ENCODE data around the gene CLPTM1.

CLPTM1 gene

DNA sequence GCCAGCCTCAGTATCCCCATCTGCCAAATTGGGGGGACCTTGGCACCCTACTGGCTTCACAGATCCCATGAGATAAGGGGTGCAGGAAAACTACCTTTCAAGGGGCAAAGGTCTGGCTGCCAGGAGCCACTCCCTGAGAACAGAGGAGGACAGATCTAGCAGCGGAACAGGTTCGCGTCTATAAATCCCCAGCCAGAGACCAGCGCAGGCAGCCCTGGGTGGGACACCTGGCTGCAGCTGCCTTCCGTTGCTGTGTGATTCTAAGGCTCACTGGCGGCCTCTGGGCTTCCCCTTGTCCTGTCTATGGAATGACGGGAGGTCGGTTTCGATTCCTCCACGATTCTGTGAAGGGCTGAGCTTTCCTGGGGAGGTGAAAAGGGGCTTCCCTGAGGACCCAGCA lies 53.4 kb downstream of the CLPTM1 start:
- DNase-seq (ENCODE audit: low read depth in 1 of 2, low spot score in 1 of 2) = no peak

DNA sequence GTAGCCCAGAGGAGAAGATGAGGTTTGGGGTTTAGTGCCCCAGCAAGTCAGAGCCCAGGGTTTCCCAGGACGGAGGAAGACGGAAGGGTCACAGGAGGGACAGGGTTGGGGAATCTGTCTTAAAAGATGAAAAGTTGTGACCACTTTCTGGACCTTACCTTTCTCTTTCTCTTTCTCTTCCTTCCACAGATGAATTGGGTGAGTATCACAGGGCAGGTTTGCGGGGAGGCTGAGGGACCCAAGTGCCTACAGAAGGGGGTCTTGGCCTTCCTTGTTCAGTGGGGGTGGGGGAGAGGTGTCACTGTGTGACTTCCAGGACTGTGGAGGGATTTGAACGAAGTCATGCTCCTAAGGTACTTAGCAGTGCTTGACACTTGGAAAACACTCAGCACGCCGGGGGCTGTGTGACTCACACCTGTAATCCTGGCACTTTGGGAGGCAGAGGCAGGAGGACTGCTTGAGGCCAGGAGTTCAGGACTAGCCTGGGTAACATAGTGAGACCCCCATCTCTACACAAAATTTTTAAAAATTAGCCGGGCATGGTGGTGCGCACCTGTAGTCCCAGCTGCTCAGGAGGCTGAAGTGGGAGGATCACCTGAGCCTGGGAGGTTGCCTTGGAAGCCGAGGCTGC lies 54.6 kb downstream of the CLPTM1 start:
- DNase-seq (ENCODE audit: low read depth in 1 of 2, low spot score in 1 of 2) = no peak

DNA sequence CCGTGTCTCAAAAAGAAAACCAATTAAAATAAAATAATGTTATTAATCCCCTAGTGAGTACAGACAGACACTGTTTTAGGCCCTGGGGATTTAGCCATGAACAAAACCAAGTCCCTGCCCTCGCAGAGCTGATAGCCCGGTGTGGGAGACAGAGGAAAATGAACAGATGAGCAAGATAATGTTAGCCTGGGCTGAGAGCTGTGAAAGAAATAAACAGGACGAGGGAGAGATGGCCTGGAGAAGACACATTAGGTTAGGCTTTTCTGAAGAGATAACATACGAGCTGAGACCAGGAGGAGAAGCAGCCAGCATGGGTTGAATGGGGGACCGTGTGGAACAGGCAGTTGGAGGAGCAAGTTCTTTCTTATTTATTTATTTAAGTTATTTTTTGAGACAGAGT lies 55.1 kb downstream of the CLPTM1 start:
- no peak for DNase-seq (ENCODE audit: low read depth in 1 of 2, low spot score in 1 of 2)

DNA sequence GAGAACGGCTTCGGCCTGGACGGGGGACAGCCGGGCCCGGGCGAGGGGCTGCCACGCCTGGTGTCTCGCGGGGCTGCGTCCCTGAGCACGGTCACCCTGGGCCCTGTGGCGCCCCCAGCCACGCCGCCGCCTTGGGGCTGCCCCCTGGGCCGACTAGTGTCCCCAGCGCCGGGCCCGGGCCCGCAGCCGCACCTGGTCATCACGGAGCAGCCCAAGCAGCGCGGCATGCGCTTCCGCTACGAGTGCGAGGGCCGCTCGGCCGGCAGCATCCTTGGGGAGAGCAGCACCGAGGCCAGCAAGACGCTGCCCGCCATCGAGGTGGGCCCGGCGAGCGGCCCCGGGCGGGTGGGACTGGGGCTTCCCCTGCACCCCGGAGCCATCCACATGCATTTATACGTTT lies 56.8 kb downstream of the CLPTM1 start:
- no peak for DNase-seq (ENCODE audit: low read depth in 1 of 2, low spot score in 1 of 2)

GRCh38 chr19:45016388-45017314 lies 61.5 kb downstream of the CLPTM1 start:
- peak; percentile 29 to 31 for DNase-seq (ENCODE audit: low read depth in 1 of 2, low spot score in 1 of 2)

- DNase-seq (ENCODE audit: low read depth in 1 of 2, low spot score in 1 of 2) = no peak
Observed at GRCh38 chr19:45019187-45019586, 64.0 kb downstream of the CLPTM1 start.

- DNase-seq (ENCODE audit: low read depth in 1 of 2, low spot score in 1 of 2) = no peak
Observed at GRCh38 chr19:45020071-45020470, 64.9 kb downstream of the CLPTM1 start.

- DNase-seq (ENCODE audit: low read depth in 1 of 2, low spot score in 1 of 2) = no peak
Observed at GRCh38 chr19:45021971-45022370, 66.8 kb downstream of the CLPTM1 start.

DNA sequence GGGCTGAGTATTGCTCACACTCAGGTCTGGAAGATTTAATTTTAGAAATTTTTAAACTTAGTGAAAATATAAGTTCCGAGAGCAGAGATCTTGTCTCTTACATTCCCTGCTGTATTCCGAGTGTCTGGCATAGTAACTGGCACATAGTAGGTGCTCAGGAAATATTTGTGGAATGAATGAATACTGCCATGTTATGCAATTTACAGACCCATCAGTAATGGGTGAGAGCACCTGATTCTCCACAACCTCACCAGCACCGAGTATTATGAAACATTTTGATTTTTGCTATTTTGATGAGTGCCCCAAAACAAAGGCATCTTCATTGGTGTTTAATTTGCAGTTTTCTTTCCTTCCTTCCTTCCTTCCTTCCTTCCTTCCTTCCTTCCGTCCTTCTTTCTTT lies 67.9 kb downstream of the CLPTM1 start:
- no peak for DNase-seq (ENCODE audit: low read depth in 1 of 2, low spot score in 1 of 2)

DNA sequence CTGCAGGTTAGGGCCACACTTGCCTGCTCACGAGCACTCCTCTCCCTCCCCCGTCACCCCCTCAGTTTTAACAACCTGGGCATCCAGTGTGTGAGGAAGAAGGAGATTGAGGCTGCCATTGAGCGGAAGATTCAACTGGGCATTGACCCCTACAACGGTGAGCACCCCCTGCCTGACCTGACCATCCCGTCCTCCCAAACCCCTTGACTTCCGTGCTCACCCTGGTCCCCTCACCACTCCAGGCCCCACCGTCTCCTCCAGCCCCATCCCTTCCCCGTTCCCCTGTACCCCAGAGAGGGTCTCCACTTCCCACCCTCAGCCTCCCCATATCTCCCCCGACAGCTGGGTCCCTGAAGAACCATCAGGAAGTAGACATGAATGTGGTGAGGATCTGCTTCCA lies 70.1 kb downstream of the CLPTM1 start:
- no peak for DNase-seq (ENCODE audit: low read depth in 1 of 2, low spot score in 1 of 2)

DNA sequence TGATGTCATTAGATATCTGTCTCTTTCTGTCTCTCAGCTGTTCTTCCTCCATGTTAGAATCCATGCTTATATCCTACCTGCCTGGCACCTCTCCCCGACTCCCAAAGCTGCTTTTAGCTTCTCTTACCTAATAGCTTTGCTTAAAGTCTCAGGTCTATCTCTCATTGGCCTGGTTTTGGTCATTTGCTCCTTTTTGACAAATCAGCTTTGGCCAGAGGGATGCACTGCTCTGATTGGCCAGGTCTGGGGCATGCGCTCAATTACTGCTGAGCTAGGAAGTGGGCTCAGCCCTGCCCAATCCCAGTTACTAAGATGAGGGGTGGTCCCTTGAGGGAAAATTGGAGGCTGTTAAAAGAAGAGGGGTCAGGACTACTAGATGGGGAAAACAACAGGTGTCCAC lies 72.2 kb downstream of the CLPTM1 start:
- no peak for DNase-seq (ENCODE audit: low read depth in 1 of 2, low spot score in 1 of 2)

GRCh38 chr19:45030825-45031224 lies 75.6 kb downstream of the CLPTM1 start:
- DNase-seq (ENCODE audit: low read depth in 1 of 2, low spot score in 1 of 2) = no peak

DNA sequence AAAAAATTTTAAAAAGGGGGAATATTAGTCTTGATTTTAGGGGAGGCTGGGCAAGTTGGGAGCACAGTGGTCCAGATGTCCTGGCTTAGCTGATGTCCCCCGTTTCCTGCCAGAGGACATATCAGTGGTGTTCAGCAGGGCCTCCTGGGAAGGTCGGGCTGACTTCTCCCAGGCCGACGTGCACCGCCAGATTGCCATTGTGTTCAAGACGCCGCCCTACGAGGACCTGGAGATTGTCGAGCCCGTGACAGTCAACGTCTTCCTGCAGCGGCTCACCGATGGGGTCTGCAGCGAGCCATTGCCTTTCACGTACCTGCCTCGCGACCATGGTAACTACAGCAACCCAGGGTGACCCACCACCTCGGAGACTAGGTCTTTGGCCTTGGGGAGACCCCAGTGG lies 77.2 kb downstream of the CLPTM1 start:
- no peak for DNase-seq (ENCODE audit: low read depth in 1 of 2, low spot score in 1 of 2)

GRCh38 chr19:45035755-45036154 lies 80.6 kb downstream of the CLPTM1 start:
- DNase-seq (ENCODE audit: low read depth in 1 of 2, low spot score in 1 of 2) = no peak

GRCh38 chr19:45037393-45038169 lies 82.4 kb downstream of the CLPTM1 start:
- no peak for DNase-seq (ENCODE audit: low read depth in 1 of 2, low spot score in 1 of 2)

- DNase-seq (ENCODE audit: low read depth in 1 of 2, low spot score in 1 of 2) = peak; percentile 72 to 82
Observed at GRCh38 chr19:45038931-45039893, 84.0 kb downstream of the CLPTM1 start, which contains the start of gene CLASRP. Gene CLASRP, plus strand, starts transcription at chr19:45039045. Its CDS starts 1,168 bp downstream, at chr19:45040213.

- DNase-seq (ENCODE audit: low read depth in 1 of 2, low spot score in 1 of 2) = no peak
Observed at GRCh38 chr19:45040059-45040771, 85.0 kb downstream of the CLPTM1 start.

DNA sequence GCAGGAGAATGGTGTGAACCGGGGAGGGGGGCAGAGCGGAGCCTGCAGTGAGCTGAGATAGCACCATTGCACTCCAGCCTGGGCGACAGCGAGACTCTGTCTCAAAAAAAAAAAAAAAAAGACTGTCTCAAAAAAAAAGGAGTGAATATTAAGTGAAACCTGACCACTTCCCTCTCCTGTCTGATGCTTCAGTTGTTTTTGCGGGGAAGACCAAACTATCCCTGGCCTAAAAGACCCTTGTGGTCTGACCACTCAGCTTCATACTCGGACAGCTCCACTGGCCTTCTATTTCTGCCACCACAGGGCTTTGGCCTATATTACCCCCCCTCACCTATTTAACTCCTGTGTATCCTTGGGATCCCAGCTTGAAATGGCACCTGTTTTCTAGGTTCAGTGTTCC lies 85.9 kb downstream of the CLPTM1 start:
- no peak for DNase-seq (ENCODE audit: low read depth in 1 of 2, low spot score in 1 of 2)

Data from stimulated activated CD4-positive, alpha-beta T cell treated with anti-CD3 and anti-CD28 coated beads, Interleukin-15, amount 100 ng/mL, for 1 hour (primary cell).